GM19395 (cell line): Measurements from ENCODE around the gene TXNDC16.
A peak's percentile ranks its signal among the peaks of the same experiment; 100 is the strongest.

Experiments
- ATAC-seq: cut with Tn5 transposase; IDR thresholded peaks from one replicate; pipeline ENCODE4 v1.9.1; 2021; ENCODE audit warnings: mild to moderate bottlenecking, moderate library complexity; ENCODE audit not compliant: unreplicated experiment

The TXNDC16 gene

GRCh38 chr14:52455291-52456088 is 96.8 kb downstream of the TXNDC16 start:
- no peak for ATAC-seq

GRCh38 chr14:52447236-52447635 is 105.1 kb downstream of the TXNDC16 start:
- ATAC-seq: no peak

GRCh38 chr14:52446355-52446754 is 106.0 kb downstream of the TXNDC16 start:
- no peak for ATAC-seq

GRCh38 chr14:52443506-52443905 is 108.8 kb downstream of the TXNDC16 start:
- ATAC-seq: no peak

GRCh38 chr14:52442602-52443001 is 109.7 kb downstream of the TXNDC16 start:
- ATAC-seq: no peak

- no peak for ATAC-seq
These were observed 110.1 kb downstream of the TXNDC16 start for GRCh38 chr14:52442166-52442565.

- no peak for ATAC-seq
These were observed 112.8 kb downstream of the TXNDC16 start for GRCh38 chr14:52439476-52439875.

GRCh38 chr14:52434955-52435354 is 117.3 kb downstream of the TXNDC16 start:
- ATAC-seq: no peak

- no peak for ATAC-seq
These were observed 121.8 kb downstream of the TXNDC16 start for GRCh38 chr14:52430474-52430873.

- no peak for ATAC-seq
These were observed 122.9 kb downstream of the TXNDC16 start for GRCh38 chr14:52429451-52429850.

GRCh38 chr14:52427460-52427859 is 124.8 kb downstream of the TXNDC16 start:
- no peak for ATAC-seq

- no peak for ATAC-seq
These were observed 129.5 kb downstream of the TXNDC16 start for GRCh38 chr14:52422650-52423356.

GRCh38 chr14:52417139-52417538 is 135.2 kb downstream of the TXNDC16 start:
- ATAC-seq: no peak

- ATAC-seq: no peak
These were observed 138.4 kb downstream of the TXNDC16 start for GRCh38 chr14:52413729-52414408.

- no peak for ATAC-seq
These were observed 139.9 kb downstream of the TXNDC16 start for GRCh38 chr14:52412426-52412825.

- no peak for ATAC-seq
These were observed 147.0 kb downstream of the TXNDC16 start for GRCh38 chr14:52405314-52405713.

GRCh38 chr14:52402812-52403526 is 149.3 kb downstream of the TXNDC16 start:
- ATAC-seq: peak; percentile 52

- ATAC-seq: peak; percentile 54
These were observed 151.5 kb downstream of the TXNDC16 start for GRCh38 chr14:52400846-52401245.

- no peak for ATAC-seq
These were observed 152.2 kb downstream of the TXNDC16 start for GRCh38 chr14:52399921-52400595.

GRCh38 chr14:52399104-52399503 is 153.2 kb downstream of the TXNDC16 start:
- no peak for ATAC-seq
